Activated B cell treated with CpG ODN at 0.5 μM for 24 hours (primary cell): Measurements from ENCODE around the gene KCNN3. TPM values are rescaled to one million over a fixed set of nuclear protein-coding genes. Genes with fewer than 3 reads are reported as not detected.
A peak's percentile ranks its signal among the peaks of the same experiment; 100 is the strongest.

Experiments used
- ATAC-seq: fragments of 200-7000 bp; cut with Tn5 transposase; one replicate; pipeline ENCODE4 v1.10.0; 2021; ENCODE audit warnings: low read depth, mild to moderate bottlenecking, moderate library complexity
- CTCF ChIA-PET: fragments of 350-600 bp; sonication (Branson Sonifier 250); formaldehyde crosslinking; loops from one replicate; lab custom pipeline; 2021; ENCODE audit warnings: antibody characterized with exemption; lab: Charles Lee
- POLR2A ChIA-PET: fragments of 350-600 bp; sonication (Branson Sonifier 250); formaldehyde crosslinking; loops from one replicate; lab custom pipeline; 2021; ENCODE audit warnings: antibody characterized with exemption; lab: Charles Lee
- DNase-seq: peaks from one replicate; pipeline ENCODE4 v3.0.0; 2022
- H3K27ac Mint-ChIP-seq: one replicate; pipeline ENCODE4 v1.8.0; 2020; ENCODE audit warnings: mixed read lengths
- H3K27me3 Mint-ChIP-seq: one replicate; pipeline ENCODE4 v1.8.0; 2021; ENCODE audit warnings: mixed read lengths
- H3K36me3 Mint-ChIP-seq: one replicate; pipeline ENCODE4 v1.8.0; 2021; ENCODE audit warnings: low read depth, mixed read lengths
- H3K4me1 Mint-ChIP-seq: one replicate; pipeline ENCODE4 v1.8.0; 2021; ENCODE audit warnings: mixed read lengths
- H3K4me3 Mint-ChIP-seq: one replicate; pipeline ENCODE4 v1.8.0; 2020; ENCODE audit warnings: mild to moderate bottlenecking, mixed read lengths
- H3K9me3 Mint-ChIP-seq: one replicate; pipeline ENCODE4 v1.8.0; 2020; ENCODE audit warnings: mixed read lengths
- intact Hi-C: fragments of 100-400 bp; cut with micrococcal nuclease; formaldehyde crosslinking; loops from one replicate; pipeline ENCODE4 v1.15.1; 2024
- total RNA-seq: library from RNA; stranded (reverse); gene quantifications from 2 replicates; pipeline ENCODE4 v1.2.3, GENCODE V29; 2022
- TF ChIP-seq, protein P1 (sequence below): fragments of 200-600 bp; IDR thresholded peaks from one replicate; pipeline ENCODE4 v1.8.0; 2022; ENCODE audit warnings: antibody characterized with exemption, mild to moderate bottlenecking

The KCNN3 gene
- total RNA-seq, 1 donor from 2014 or later: 1.1 TPM

DNA sequence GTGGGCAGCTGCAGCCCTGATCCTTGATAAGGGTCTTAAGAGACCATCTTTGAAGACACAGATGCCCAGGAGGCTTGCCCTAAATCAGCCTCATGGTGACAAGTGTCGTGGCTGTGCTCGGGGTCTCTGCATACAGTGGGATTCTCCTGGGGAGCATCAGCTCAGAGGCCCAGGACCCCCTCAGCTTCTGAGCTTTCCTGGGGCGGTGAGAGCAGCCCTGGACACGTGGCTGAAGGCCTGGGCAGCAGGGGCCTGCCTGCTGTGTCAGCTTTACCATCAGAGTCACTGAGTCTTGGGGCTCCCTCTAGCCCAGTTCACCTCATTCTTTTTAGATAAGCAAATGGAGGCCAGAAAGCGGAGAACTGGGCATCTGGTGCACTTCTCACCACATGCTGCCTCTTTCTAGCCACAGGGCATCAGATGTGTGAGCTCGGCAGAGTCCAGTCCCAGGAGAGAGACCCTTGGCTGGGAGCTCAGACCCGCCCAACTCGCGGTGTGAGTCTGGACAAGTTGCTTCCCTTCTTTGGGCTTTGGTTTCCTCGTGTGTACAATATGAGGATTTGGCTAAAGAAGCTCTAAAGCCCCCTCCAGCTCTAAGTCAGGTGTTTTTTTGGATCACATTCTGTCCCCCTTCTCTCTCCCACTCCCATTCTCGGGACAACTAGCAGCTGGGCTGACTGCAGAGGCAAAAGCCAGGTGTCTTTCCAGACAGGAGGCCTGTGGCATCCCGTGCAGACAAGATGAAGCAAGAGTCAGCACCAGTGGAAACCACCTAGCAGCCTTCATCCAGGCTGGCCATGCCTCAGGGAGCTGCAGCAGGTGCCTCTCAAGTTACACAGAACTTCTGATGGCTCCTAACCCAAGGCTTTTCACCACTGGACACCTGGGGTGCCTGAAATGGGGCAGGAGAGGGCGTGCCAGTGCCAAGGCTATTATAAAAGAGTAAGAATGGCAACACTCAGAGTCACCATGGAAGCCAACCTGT, 119.1 kb downstream of the KCNN3 start:
- TF ChIP-seq, protein P1, sequence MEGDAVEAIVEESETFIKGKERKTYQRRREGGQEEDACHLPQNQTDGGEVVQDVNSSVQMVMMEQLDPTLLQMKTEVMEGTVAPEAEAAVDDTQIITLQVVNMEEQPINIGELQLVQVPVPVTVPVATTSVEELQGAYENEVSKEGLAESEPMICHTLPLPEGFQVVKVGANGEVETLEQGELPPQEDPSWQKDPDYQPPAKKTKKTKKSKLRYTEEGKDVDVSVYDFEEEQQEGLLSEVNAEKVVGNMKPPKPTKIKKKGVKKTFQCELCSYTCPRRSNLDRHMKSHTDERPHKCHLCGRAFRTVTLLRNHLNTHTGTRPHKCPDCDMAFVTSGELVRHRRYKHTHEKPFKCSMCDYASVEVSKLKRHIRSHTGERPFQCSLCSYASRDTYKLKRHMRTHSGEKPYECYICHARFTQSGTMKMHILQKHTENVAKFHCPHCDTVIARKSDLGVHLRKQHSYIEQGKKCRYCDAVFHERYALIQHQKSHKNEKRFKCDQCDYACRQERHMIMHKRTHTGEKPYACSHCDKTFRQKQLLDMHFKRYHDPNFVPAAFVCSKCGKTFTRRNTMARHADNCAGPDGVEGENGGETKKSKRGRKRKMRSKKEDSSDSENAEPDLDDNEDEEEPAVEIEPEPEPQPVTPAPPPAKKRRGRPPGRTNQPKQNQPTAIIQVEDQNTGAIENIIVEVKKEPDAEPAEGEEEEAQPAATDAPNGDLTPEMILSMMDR: no peak
- Mint-ChIP-seq H3K27ac (no peak overlapping the region), H3K9me3 (no peaks in the 10 kb centered on the region), H3K4me3 (no peak overlapping the region), H3K36me3 (no peaks in the 10 kb centered on the region), H3K27me3 (peaks cover 48% of the 10 kb centered on the region), H3K4me1 (peaks cover 11% of the 10 kb centered on the region)
- ATAC-seq: no peak
- POLR2A ChIA-PET: no interaction called here
- CTCF ChIA-PET: interaction anchor here (1.2 kb wide), 1 partner anchor 10 kb away, joined by 3 read pairs; no protein-coding TSS in a partner anchor
- intact Hi-C loops: no loop called here
- no peak for DNase-seq

DNA sequence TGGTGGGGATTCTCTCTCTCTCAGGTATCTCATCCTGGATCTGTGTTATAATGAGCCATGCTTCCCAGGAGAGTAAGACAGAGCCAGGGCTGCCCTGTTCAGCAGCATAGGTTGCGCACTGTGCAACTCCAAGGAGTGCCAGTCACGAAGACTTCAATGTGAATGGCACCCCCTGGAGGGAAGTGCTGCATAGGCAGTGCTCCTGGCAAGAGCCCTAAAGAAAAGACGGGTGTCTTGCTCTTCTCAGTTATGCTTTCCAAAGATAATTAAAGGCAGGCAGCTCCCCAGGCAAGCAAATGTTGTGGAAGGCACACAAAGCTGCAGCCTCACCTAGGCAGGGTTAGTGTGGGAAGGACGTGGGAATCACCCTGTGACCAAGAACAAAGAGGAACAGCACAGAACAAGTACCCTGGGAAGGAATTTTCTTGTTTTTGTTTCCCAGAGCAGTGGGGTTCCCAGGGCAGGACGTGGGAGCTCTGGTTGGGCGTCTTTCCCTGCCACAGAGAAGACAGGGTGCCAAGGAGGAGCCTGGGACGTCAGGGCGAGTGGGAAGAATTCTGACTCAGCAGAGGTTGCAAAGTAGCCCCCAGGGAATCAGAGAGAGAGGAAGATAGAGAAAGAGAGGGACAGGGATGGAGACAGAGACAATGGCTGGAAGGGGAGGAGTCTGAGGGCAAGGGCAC, 120.9 kb downstream of the KCNN3 start:
- intact Hi-C loops: no loop called here
- Mint-ChIP-seq H3K9me3 (no peaks in the 10 kb centered on the region), H3K36me3 (no peaks in the 10 kb centered on the region), H3K27me3 (peaks cover 49% of the 10 kb centered on the region), H3K4me1 (peaks cover 11% of the 10 kb centered on the region), H3K27ac (no peak overlapping the region), H3K4me3 (no peak overlapping the region)
- POLR2A ChIA-PET: no interaction called here
- CTCF ChIA-PET: no interaction called here
- no peak for ATAC-seq
- TF ChIP-seq, protein P1: no peak
- no peak for DNase-seq

DNA sequence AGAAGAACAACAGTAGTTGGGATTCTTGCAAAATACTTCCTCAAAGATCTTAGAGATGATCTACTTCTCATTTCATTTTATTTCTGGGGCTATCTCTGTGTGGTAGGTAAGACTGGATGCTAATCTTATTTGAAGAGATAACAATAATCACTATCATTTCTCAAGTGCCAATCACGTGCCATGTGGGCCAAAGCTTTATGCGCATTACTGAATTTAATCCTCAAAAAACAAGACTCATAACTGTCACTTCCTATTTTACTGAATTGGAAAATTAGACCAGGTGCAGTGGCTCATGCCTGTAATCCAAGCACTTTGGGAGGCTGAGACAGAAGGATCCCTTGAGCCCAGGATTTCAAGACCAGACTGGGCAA, 121.7 kb downstream of the KCNN3 start:
- intact Hi-C loops: no loop called here
- peaks cover 11% of the 10 kb centered on the region for H3K4me1 Mint-ChIP-seq
- TF ChIP-seq, protein P1: no peak
- peaks cover 52% of the 10 kb centered on the region for H3K27me3 Mint-ChIP-seq
- no peaks in the 10 kb centered on the region for H3K9me3 Mint-ChIP-seq
- DNase-seq: no peak
- CTCF ChIA-PET: interaction anchor here (0.9 kb wide), 1 partner anchor 12 kb away, joined by 3 read pairs; no protein-coding TSS in a partner anchor
- H3K36me3 Mint-ChIP-seq: no peaks in the 10 kb centered on the region
- POLR2A ChIA-PET: interaction anchor here (0.5 kb wide), 1 partner anchor 334 kb away, joined by 7 read pairs; no protein-coding TSS in a partner anchor
- no peak overlapping the region for H3K27ac Mint-ChIP-seq
- H3K4me3 Mint-ChIP-seq: peak overlapping the region; percentile 29
- ATAC-seq: no peak

DNA sequence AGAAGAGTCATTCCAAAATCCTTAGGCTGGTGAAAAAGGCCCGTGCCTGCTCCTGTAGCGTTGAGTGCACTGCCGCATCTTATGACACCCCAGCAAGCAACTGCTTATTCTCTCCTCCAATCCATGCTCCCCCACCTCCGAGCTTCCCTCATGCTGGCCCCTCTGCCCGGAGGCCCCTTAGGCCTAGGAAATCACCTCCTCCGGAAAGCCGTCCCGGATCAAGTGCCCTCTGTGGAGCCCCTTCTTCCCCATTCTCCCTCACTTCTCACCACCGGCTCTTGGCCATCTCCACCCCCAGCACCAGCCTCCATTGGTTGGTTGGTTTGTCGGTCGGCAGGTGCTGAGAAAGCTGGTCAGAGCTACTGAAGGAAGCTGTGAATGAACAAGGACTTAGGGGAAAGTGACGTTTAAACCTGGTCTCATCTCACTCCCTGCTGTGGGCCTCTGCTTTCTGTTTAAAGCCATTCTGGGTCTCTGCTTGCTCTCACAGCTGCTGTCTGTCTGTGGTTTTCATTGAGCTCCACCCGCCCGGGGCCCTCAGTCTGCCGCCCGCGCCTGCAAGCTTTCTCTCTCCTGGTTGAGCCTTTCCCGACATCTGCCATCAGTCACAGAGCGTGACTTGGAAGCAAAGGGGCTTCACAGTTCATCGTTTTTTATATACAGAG, 122.2 kb downstream of the KCNN3 start:
- DNase-seq: no peak
- H3K4me3 Mint-ChIP-seq: peak overlapping the region; percentile 29
- ChIA-PET CTCF (interaction anchor here (0.9 to 1.2 kb wide), 2 partner anchors 12 to 312 kb away, joined by 3 read pairs; no protein-coding TSS in a partner anchor), POLR2A (interaction anchor here (0.5 kb wide), 1 partner anchor 335 kb away, joined by 7 read pairs; no protein-coding TSS in a partner anchor)
- H3K27me3 Mint-ChIP-seq: peaks cover 52% of the 10 kb centered on the region
- no peaks in the 10 kb centered on the region for H3K9me3 Mint-ChIP-seq
- peak; percentile 14 for ATAC-seq
- no peaks in the 10 kb centered on the region for H3K36me3 Mint-ChIP-seq
- TF ChIP-seq, protein P1: no peak
- H3K27ac Mint-ChIP-seq: peak overlapping the region; percentile 38
- intact Hi-C loops: no loop called here
- H3K4me1 Mint-ChIP-seq: peaks cover 11% of the 10 kb centered on the region
